ENCODE data around the gene PPP1R9A.

DNA sequence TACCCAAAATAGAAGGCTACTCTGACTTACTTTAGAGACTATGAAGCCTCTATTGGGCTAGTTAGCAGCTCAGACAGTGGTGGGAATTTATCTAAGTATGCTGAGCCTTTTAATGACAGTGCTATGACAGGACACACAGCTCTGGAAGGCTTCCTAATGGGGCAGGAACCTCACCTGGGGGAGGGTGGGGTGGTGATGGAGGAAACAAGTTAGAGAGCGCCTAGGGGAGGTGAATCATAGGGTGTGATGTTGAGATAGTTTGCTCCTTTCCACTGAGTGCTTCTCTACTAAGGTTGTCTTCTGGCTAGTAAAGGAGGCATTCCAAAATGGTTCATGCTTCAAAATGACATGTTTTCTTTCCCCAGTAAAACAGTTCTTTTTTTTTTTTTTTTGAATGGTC is 42.1 kb downstream of the PPP1R9A start:
- TF ChIP-seq, protein P1, sequence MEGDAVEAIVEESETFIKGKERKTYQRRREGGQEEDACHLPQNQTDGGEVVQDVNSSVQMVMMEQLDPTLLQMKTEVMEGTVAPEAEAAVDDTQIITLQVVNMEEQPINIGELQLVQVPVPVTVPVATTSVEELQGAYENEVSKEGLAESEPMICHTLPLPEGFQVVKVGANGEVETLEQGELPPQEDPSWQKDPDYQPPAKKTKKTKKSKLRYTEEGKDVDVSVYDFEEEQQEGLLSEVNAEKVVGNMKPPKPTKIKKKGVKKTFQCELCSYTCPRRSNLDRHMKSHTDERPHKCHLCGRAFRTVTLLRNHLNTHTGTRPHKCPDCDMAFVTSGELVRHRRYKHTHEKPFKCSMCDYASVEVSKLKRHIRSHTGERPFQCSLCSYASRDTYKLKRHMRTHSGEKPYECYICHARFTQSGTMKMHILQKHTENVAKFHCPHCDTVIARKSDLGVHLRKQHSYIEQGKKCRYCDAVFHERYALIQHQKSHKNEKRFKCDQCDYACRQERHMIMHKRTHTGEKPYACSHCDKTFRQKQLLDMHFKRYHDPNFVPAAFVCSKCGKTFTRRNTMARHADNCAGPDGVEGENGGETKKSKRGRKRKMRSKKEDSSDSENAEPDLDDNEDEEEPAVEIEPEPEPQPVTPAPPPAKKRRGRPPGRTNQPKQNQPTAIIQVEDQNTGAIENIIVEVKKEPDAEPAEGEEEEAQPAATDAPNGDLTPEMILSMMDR (conservative IDR thresholded peaks at IDR 0.05; ENCODE audit: low read depth, low read length): no peak
- no peak for TF ChIP-seq EZH2 (IDR thresholded peaks at IDR 0.05; ENCODE audit: low read length, unreplicated experiment)
- no peak for TF ChIP-seq EZH2phosphoT487 (IDR thresholded peaks at IDR 0.05; ENCODE audit: borderline replicate concordance, low read length)

Measured in PC-3 (cell line).